Choroid plexus epithelial cell (primary cell): Measurements from ENCODE around the gene ISL2.
A peak's percentile ranks its signal among the peaks of the same experiment; 100 is the strongest.

Experiments
- DNase-seq: peaks from one replicate; pipeline ENCODE4 v3.0.0-alpha.2; 2010; ENCODE audit warnings: low read depth
- H3K4me3 ChIP-seq: 2 replicates; pipeline ENCODE4 v1.5.1; 2011; ENCODE audit warnings: low read depth, mild to moderate bottlenecking, control low read depth, low read length, moderate library complexity
- TF ChIP-seq, protein P1 (sequence below): conservative IDR thresholded peaks from 2 replicates; pipeline ENCODE4 v1.5.1; 2011; ENCODE audit warnings: low read depth, mild to moderate bottlenecking, control low read depth, inconsistent platforms, low read length, moderate library complexity

Gene ISL2

DNA sequence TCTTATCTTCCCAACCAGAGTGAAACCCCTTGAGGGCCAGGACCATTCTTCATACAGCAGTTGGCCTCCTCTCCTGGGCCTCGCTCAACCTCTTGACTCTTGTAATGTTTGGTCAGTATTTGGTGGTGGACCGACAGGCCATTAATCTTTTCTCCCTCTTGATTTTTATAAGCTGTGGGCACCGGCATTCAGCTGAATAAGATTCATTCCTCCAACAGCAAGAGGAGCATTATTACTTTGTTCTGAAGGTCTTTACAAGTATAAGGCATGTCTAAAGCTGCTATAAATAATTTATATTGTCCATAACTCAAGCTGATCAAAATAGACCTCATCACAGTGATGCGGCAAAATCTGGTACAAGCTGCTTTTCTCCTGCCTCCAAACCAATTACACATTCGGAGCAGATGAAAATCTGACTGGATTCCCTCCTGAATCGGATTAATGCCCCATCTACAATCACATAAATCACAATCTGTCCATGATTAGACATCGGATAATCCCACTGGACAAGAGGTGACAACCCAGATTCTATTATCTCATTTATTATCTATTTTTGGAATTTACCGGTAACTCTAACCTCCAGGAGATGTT, 8.4 kb upstream of the ISL2 start:
- TF ChIP-seq, protein P1, sequence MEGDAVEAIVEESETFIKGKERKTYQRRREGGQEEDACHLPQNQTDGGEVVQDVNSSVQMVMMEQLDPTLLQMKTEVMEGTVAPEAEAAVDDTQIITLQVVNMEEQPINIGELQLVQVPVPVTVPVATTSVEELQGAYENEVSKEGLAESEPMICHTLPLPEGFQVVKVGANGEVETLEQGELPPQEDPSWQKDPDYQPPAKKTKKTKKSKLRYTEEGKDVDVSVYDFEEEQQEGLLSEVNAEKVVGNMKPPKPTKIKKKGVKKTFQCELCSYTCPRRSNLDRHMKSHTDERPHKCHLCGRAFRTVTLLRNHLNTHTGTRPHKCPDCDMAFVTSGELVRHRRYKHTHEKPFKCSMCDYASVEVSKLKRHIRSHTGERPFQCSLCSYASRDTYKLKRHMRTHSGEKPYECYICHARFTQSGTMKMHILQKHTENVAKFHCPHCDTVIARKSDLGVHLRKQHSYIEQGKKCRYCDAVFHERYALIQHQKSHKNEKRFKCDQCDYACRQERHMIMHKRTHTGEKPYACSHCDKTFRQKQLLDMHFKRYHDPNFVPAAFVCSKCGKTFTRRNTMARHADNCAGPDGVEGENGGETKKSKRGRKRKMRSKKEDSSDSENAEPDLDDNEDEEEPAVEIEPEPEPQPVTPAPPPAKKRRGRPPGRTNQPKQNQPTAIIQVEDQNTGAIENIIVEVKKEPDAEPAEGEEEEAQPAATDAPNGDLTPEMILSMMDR = no peak
- no peak overlapping the region for H3K4me3 ChIP-seq
- no peak for DNase-seq

DNA sequence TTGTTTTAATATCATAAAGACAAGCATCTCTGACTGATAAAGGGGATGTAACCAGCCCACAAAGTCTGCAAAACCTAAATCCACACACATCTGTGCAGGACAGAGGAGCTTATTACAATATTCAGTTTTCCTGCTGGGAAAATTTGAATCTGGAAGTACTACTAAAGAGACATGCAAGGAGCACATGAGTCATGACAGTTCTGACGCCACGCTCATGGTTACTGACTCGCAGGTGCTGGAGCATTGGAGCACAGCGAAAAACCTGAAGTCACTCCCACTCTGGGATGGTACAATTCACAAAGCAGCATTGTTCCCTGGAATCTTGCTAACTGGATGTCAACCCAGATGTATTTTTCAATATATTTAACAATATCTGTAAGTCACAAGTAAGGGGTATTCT, 7.6 kb upstream of the ISL2 start:
- DNase-seq = no peak
- no peak overlapping the region for H3K4me3 ChIP-seq
- TF ChIP-seq, protein P1 = no peak

DNA sequence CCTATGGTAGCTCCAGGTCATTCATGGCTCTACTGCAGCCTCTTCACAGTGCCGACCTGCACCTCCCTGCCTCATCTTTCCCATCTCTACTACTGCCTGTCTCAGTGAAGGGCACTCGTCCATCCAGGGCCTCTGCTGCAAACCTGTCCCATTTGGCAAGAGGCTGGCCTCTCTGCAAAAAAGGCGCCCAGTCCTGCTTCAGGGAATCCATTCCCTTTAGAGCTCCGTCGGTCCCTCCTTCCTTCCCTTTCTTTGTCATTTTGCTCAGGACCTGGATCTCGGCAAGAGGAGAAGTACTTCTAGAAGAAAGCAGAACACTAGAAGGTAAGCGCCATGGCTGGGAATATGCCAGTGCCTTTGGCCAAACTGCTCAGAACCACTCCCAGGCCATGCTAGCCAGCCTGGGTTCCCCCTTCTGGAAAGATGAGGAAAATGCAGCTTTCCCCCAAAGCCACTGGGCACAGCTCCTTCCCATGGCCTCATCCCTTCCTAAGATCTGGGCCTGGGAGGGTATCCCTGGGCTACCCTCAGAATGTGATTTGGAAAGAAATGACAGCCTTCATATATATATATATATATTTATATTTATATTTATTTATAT, 6.4 kb upstream of the ISL2 start:
- DNase-seq = peak; percentile 75
- TF ChIP-seq, protein P1 = peak; percentile 89
- H3K4me3 ChIP-seq = no peak overlapping the region

DNA sequence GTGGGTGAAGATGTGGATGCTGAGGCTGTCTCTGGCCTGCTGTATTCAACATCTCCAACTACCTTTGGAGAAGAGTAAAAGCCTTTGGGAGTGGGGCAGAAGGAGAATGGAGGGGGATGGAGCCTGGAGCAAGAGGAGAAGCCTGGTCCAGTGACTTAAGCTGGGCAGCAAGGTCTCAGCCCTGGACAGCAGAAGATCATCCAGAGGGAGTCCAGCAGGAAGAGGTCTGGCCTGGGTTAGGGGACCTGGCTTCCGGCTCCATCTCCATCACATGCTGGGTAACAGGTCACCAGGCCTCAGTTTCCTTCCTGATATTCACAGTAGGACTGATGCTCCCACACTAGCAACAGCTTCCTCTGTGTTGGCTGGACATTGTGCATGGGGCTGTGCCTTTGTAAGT, 3.8 kb upstream of the ISL2 start:
- TF ChIP-seq, protein P1 = no peak
- DNase-seq = no peak
- no peak overlapping the region for H3K4me3 ChIP-seq

DNA sequence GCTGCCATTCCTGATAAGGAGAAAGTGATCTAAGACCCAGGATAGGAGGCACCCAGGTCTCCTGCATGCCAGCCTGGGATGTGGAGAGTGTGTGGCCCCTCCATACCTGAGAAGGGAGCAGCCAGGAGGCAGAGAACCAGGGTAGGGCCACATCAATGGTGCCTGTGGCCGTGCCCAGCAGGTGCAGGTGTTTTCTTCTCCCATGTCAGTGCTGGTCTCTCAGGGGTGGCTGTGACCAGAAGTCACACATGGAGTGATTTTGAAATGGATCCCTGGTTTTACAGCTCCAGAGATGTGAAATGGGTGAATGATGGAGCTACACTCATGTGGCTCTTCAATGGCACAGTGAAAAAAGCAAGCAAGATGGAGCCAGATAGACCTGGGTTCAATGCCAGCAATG, 3.3 kb upstream of the ISL2 start:
- no peak overlapping the region for H3K4me3 ChIP-seq
- DNase-seq = no peak
- TF ChIP-seq, protein P1 = no peak

DNA sequence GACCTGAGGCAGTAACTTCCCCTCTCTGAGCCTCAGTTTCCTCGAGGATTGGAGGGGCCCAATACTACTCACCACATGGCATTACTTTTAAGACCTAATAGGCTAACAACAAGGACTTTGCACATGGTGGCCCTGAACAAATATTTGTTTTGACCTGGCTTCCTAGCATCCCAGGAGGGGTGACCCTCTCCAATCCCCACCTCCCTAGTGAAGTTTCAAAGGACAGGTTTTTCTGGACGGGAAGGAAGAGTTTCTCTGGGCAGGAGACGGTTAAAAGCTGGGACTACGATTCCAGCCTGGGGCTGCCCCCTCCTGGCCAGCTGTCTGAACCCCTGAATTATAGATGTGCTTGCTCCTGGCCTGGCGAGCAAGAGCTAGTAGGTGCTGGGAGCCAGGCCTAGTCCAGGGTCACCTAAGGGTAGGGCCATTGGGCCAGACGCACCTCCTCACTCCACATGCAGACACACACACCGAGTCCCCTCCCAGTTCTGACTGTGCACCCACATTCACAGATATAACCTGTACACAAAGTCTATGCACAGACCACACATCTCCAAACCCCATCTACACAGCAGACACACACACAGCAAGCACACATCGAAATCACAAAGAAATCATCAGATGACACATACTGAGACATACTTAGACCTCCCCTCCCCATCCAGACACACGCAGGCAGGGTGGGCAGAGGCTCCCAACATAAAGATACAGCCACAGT, 2.7 kb upstream of the ISL2 start:
- H3K4me3 ChIP-seq = no peak overlapping the region
- peak; percentile 53 for DNase-seq
- TF ChIP-seq, protein P1 = peak; percentile 69
